Activated CD4-positive, alpha-beta T cell treated with anti-CD3 and anti-CD28 coated beads, Interleukin-2, amount 50 U/mL, for 16 hours (primary cell): Measurements from ENCODE around the gene DGKH.
"Not testable (repeated sequence)": the region's sequence is repeated elsewhere in the genome, so short reads cannot be mapped to it uniquely, and the experiment has no call there.

Experiments
- DNase-seq: peaks from one replicate; pipeline ENCODE4 v3.0.0-alpha.2; 2020

The DGKH gene

DNA sequence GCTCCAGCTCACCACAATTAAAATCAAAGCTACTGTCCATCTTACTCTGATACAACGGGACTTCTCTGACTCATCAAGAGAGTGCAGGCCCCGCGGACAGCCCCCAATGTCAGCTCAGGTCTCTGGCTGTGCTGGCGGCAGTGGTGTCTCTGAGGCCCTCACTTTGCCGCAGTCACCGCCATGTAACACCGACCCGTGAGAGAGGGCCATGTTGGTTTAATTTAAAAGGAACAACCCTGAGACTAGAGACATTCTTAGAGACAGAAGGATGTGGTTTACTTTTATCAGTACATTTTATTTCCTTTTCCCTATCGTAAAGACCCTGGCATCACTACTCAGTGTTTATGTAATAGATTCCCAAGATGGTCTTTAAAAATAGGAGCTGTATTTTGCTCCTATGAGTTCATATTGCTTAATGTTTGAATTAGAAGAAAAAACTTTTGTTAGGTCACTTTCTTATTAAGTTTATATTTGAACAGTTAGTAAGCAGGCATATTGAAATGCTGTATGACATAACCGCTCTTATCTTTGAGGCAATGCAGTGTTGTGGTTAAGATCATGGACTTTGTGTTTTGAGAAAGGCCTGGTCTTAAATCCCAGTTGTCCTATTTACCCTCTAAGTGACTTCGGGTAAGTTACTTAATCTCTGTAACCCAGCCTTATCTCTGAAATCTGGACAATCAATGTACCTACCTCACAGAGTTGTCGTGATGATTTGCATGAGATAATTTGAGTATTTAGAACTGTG lies 23.4 kb downstream of the DGKH start:
- DNase-seq: no peak

DNA sequence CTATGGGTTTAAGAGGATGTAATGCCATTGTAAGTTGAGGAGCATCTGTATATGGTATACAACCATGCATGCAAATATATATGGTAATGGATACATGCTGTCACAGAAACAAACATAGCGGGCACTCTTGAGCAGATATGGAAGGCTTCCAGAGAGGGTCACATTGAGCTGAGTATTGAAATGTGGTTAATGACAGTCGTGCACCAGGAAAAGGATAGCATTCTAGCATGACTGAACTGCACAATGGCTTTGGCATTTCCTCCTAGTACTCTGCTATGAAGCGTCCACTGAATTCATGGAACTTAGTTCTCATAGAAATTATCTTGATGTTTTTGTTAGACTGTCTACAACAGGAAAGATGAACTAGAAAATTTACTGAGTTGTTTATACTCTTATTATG lies 25.2 kb downstream of the DGKH start:
- DNase-seq: no peak

DNA sequence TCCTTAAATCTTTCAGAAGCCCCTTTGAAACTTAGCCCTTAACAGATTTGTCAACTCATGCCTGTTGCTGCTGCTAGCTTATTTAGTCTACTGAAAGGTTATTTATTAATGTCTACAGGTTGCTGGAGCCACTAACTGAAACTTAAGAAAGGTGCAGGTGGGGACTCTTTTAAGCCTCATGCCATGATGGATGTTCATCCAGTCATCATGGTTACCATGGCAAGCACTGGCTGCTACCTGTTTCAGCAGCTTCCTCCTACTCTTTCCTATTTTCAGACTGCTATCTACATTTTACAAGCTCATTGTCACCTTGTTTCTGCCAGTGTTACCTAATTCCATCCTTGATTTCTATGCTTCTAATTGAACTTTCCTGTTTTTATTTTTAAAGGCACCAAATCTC lies 27.1 kb downstream of the DGKH start:
- no peak for DNase-seq

DNA sequence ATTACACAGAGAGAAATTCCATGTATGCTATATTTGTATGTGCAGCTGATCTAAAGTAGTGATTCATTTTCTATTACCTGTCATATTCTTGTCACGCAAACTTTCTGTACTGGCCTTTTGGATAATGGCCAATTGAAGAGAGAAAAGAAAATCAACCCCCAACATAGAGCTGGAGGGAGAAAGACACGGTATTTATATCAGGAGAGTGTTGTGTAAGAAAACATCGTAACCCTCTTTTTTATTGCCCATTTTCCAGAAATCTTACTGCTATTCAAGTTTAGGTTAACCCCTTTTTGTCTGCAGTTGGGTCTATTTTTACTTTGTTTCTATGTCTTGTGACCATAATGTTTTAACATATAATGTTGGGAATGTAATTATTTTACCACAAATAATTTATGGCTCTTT lies 27.9 kb downstream of the DGKH start:
- no peak for DNase-seq

DNA sequence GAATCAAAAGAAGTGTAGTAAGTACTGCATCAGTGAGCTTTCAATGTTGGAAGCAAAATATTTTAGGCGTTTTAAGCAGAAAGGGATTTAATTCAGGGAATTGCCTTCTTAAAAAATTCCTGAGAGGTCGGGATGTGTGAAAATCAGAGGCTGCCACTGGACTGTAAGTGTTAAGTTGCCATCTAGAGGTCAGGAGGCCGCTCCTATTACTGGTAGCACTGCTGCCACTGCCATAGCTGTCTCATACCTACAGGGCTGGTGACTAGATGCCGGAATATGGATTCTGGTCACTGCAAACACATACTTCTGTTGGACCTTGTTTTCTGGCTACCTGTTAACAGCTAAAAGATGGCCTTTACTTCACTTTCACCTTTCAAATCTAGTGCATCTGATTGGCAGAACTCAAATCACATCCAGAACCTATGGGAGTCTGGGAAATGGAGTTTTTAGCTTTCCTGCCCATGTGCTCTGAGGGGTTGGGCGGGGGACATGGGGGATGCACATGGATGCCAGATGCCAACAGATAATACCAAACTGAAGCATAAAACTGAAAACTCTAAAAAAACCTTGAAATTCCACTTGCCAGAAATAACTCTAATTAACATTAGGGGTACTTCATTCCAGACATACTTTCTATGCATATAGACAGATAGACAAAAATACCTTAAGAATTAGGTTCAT lies 29.8 kb downstream of the DGKH start:
- no peak for DNase-seq

GRCh38 chr13:42083138-42083770 lies 34.8 kb downstream of the DGKH start:
- DNase-seq: peak; percentile 30

- DNase-seq: no peak
Measured at GRCh38 chr13:42084722-42085121, 36.3 kb downstream of the DGKH start.

DNA sequence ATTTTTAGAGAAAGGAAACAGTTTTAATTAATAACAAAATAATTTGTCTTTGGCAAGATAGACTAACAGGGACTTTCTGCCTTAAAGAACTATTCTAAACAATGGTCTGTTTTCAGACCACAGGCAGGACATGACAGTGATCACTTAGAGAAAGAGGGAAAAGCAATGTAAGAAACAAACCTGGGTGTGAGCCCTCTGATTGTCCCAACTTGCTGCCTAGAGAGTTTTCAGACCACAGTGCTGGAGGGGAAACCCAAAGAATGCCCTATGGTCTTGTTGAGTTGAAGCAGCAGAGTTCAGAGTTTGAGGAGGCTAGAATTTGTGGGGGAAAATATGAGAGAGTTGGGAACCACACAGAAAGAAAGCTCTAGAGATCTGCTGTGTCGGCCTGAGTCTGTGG lies 38.1 kb downstream of the DGKH start:
- no peak for DNase-seq

DNA sequence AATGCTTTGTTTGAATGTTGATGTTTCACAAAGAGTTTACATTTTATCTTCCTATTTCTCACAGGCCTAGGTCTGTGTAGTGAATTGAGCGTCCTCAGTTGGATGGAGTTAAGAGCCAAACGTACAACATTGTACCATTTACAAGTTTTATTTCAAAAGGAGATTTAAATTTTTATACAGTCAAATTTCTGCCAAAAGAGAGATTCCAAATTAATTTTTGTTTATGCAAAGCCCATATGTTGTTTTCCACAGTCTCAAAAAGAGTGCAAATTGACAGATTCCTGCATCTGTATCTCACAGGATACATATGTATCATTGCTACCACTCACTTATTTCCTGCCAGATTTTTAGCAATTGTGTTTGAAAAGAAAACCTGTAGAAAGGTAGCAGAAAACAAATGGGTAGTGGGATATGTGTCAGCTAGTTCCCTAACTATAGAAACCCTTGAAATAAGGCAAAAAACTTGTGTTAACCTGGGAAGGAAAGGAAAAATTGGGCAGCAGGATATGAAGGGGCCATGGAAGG lies 46.1 kb downstream of the DGKH start:
- DNase-seq: no peak

DNA sequence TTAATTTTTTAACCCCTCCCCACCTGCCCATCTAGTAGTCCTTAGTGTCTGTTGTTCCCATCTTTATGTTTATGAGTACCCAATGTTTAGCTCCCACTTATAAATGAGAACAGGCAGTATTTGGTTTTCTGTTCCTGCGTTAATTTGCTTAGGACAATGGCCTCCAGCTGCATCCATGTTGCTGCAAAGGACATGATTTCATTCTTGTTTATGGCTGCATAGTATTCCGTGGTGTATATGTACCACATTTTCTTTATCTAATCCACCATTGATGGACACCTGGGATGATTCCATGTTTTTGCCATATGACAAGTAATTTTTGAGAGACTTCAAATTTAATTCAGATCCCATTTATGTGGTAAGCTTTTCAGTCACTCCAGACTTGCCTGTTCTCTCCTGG lies 47.8 kb downstream of the DGKH start:
- not testable (repeated sequence) for DNase-seq

- no peak for DNase-seq
Measured at GRCh38 chr13:42099962-42100675, 51.7 kb downstream of the DGKH start.

- DNase-seq: no peak
Measured at GRCh38 chr13:42100960-42101359, 52.5 kb downstream of the DGKH start.

- DNase-seq: no peak
Measured at GRCh38 chr13:42101821-42102585, 53.6 kb downstream of the DGKH start.

- no peak for DNase-seq
Measured at GRCh38 chr13:42102961-42103865, 54.8 kb downstream of the DGKH start.

DNA sequence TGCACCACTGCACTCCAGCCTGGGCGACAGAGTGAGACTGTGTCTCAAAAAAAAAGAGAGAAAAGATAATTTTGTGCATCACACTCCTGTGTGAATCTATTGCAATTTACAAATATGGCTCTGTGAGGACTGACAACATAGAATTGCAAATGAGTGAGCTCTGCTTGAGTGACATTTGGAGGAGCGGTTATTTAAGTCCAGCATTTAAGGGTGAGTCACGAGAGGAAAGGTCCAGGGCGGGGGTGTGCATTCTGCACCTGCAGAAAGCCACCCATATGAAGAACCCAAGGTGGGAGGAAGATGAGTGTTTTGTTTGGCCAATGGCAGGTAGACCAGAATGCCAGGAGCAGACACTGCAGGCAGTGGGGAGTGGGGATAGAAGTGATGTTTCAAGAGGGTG lies 58.5 kb downstream of the DGKH start:
- DNase-seq: no peak

- DNase-seq: no peak
Measured at GRCh38 chr13:42107421-42107820, 59.0 kb downstream of the DGKH start.

GRCh38 chr13:42108217-42108616 lies 59.8 kb downstream of the DGKH start:
- DNase-seq: no peak

DNA sequence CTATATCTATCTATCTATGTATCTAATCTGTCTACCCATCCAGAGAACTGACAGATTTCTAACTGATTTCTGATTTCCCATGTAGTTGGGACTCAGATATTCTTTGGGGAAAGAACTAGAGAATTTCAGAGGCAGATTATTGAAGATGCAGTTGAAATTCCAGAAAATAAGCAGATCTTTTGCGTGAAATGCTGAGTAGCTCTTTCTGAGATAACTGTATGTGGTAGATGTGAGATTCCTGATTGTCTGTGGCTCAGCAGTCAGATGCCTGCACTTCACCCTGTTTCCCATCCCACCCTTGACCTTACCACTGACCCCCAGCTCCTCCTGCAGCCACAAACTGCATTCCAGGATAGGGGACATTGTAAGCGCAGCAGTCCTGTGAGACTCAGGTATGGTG lies 61.5 kb downstream of the DGKH start:
- no peak for DNase-seq

- DNase-seq: peak; percentile 66
Measured at GRCh38 chr13:42110410-42111155, 62.1 kb downstream of the DGKH start.

GRCh38 chr13:42112864-42113263 lies 64.4 kb downstream of the DGKH start:
- no peak for DNase-seq

DNA sequence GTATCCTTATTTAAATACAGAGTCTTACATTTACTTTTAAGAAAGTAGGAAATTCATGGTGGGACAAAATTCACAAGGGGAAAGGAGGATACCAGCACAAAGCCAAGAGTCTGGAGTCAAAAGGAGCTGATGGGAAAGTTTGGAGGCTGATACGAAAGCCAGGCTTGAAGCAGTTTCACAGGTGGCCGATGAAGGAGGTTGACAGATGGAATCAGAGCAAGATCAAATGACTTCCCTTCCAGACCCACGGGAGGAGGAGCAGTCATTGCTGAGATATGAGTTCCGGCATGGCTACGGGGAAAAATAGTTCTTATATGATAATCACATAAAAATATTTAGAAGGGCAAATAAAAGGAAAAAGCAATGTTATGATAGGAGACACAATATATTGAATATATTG lies 65.0 kb downstream of the DGKH start:
- DNase-seq: no peak
